PC-9 (cell line): ENCODE measurements around the gene ABHD4.

ENCODE experiments used
- EZH2 ChIP-seq: fragments of 200-600 bp; sonication (generic); IDR thresholded peaks from 2 replicates; pipeline ENCODE4 v1.8.0; 2017; ENCODE audit warnings: antibody characterized with exemption, low read depth
- TF ChIP-seq, protein P1 (sequence below): fragments of 200-600 bp; sonication (generic); conservative IDR thresholded peaks from 2 replicates; pipeline ENCODE4 v1.6.1; 2017; ENCODE audit warnings: mixed run types, antibody characterized with exemption, mild to moderate bottlenecking, moderate library complexity

DNA sequence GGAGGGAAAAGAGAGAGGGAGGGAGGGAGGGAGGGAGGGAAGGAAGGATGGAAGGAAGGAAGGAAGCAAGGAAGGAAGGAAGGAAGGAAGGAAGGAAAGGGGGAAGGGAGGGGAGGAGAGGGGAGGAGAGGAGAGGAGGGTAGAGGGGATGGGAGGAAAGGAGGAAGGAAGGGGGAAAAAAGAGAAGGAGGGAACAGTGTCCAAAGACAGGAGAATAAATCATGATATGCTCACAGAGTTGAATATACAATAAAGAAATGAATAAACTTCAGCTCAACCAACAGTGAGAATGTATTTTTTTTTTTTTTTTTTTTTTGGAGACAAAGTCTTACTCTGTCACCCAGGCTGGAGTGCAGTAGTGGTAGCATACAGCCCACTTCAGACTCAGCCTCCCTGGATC is 42.1 kb downstream of the ABHD4 start:
- TF ChIP-seq, protein P1, sequence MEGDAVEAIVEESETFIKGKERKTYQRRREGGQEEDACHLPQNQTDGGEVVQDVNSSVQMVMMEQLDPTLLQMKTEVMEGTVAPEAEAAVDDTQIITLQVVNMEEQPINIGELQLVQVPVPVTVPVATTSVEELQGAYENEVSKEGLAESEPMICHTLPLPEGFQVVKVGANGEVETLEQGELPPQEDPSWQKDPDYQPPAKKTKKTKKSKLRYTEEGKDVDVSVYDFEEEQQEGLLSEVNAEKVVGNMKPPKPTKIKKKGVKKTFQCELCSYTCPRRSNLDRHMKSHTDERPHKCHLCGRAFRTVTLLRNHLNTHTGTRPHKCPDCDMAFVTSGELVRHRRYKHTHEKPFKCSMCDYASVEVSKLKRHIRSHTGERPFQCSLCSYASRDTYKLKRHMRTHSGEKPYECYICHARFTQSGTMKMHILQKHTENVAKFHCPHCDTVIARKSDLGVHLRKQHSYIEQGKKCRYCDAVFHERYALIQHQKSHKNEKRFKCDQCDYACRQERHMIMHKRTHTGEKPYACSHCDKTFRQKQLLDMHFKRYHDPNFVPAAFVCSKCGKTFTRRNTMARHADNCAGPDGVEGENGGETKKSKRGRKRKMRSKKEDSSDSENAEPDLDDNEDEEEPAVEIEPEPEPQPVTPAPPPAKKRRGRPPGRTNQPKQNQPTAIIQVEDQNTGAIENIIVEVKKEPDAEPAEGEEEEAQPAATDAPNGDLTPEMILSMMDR: no peak
- no peak for TF ChIP-seq EZH2
